SU-DHL-6 (cell line): ENCODE results near the gene LCTL.

Source experiments
- H2AFZ ChIP-seq: fragments of 200-600 bp; sonication (generic); 2 replicates; pipeline ENCODE4 v1.6.1; 2014; ENCODE audit warnings: low read depth, mild to moderate bottlenecking, moderate library complexity, mixed read lengths, antibody characterized with exemption, low read length; ENCODE audit not compliant: severe bottlenecking
- H3F3A ChIP-seq: fragments of 200-600 bp; shearing (Covaris generic); 2 replicates; pipeline ENCODE4 v1.6.0; 2016; ENCODE audit warnings: antibody characterized with exemption, mild to moderate bottlenecking; ENCODE audit not compliant: insufficient read depth
- H3K27ac ChIP-seq: fragments of 200-600 bp; sonication (generic); 2 replicates; pipeline ENCODE4 v1.5.1; 2016; ENCODE audit warnings: low read depth, mild to moderate bottlenecking, low read length, moderate library complexity, mixed read lengths
- H3K27me3 ChIP-seq: fragments of 200-600 bp; sonication (generic), shearing (Covaris generic); 2 replicates; pipeline ENCODE4 v1.6.0; 2014; ENCODE audit warnings: mild to moderate bottlenecking, low read length
- H3K36me3 ChIP-seq: fragments of 200-600 bp; sonication (generic); 2 replicates; pipeline ENCODE4 v1.6.1; 2014; ENCODE audit warnings: mild to moderate bottlenecking, low read length, mixed read lengths
- H3K4me2 ChIP-seq: fragments of 300-600, 200-600 bp; shearing (Covaris generic), sonication (generic); 2 replicates; pipeline ENCODE4 v1.6.0; 2014; ENCODE audit warnings: low read length, low read depth, mild to moderate bottlenecking; ENCODE audit not compliant: poor library complexity, severe bottlenecking
- H3K4me3 ChIP-seq: fragments of 200-600 bp; sonication (generic); 2 replicates; pipeline ENCODE4 v1.5.1; 2014; ENCODE audit warnings: antibody characterized with exemption, low read length, mild to moderate bottlenecking, mixed read lengths; ENCODE audit not compliant: insufficient read depth, poor library complexity, severe bottlenecking
- H3K79me2 ChIP-seq: fragments of 200-600 bp; sonication (generic); 2 replicates; pipeline ENCODE4 v1.6.1; 2014; ENCODE audit warnings: mild to moderate bottlenecking, low read length, moderate library complexity; ENCODE audit not compliant: insufficient read depth
- H3K9ac ChIP-seq: fragments of 200-600 bp; sonication (generic); 2 replicates; pipeline ENCODE4 v1.7.0; 2014; ENCODE audit warnings: mild to moderate bottlenecking, low read length
- H3K9me2 ChIP-seq: fragments of 200-600 bp; sonication (generic); replicated peaks from 2 replicates; pipeline ENCODE4 v1.6.1; 2014; ENCODE audit warnings: low read length; ENCODE audit not compliant: insufficient read depth
- H3K9me3 ChIP-seq: fragments of 200-600 bp; sonication (generic); 2 replicates; pipeline ENCODE4 v1.6.1; 2014; ENCODE audit warnings: low read length, mixed read lengths; ENCODE audit not compliant: insufficient read depth
- H4K20me1 ChIP-seq: fragments of 200-600 bp; sonication (generic); 2 replicates; pipeline ENCODE4 v1.6.1; 2014; ENCODE audit warnings: low read depth, mild to moderate bottlenecking, antibody characterized with exemption, low read length, moderate library complexity, mixed read lengths
- EZH2phosphoT487 ChIP-seq: fragments of 200-600 bp; sonication (generic), shearing (Covaris generic); conservative IDR thresholded peaks from 2 replicates; pipeline ENCODE4 v1.6.1; 2018; ENCODE audit warnings: mild to moderate bottlenecking, antibody characterized with exemption, low read length, moderate library complexity, mixed read lengths
- TF ChIP-seq, protein P1 (sequence below): fragments of 200-600 bp; sonication (generic); IDR thresholded peaks from one replicate; pipeline ENCODE4 v1.5.1; 2017; ENCODE audit warnings: antibody characterized with exemption, mild to moderate bottlenecking, low read length, moderate library complexity; ENCODE audit not compliant: insufficient read depth, poor library complexity, severe bottlenecking

Gene LCTL

DNA sequence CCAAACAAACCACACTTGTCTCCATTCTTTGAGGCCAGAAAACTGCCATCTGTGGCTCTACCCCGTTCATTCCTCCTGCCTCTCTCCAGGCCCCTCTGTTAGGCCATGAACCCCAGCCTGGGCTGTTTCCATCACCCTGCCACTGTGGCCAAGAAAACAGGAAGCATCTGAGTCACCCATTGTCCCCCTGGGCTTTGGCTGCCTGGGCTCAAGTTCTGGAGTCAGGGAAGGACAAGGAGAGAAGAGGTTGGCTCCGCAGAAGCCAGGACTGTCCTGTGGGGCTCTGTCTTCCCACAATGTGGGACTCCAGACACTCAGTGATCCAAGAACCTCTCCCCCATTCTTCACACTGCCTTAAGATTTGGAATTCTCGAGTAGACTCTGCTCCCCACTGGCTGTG, 14.8 kb upstream of the LCTL start:
- Histone ChIP-seq H3K27ac (no peak overlapping the region), H3K9ac (no peak overlapping the region), H3K4me3 (no peak overlapping the region), H3K9me2 (no peaks in the 10 kb centered on the region), H3K36me3 (no peaks in the 10 kb centered on the region), H3K27me3 (no peaks in the 10 kb centered on the region), H4K20me1 (no peaks in the 10 kb centered on the region), H3K9me3 (no peaks in the 10 kb centered on the region), H3K4me2 (no peak overlapping the region), H3K79me2 (no peaks in the 10 kb centered on the region), H3F3A (no peaks in the 10 kb centered on the region), H2AFZ (no peak overlapping the region)
- TF ChIP-seq EZH2phosphoT487: no peak
- TF ChIP-seq, protein P1, sequence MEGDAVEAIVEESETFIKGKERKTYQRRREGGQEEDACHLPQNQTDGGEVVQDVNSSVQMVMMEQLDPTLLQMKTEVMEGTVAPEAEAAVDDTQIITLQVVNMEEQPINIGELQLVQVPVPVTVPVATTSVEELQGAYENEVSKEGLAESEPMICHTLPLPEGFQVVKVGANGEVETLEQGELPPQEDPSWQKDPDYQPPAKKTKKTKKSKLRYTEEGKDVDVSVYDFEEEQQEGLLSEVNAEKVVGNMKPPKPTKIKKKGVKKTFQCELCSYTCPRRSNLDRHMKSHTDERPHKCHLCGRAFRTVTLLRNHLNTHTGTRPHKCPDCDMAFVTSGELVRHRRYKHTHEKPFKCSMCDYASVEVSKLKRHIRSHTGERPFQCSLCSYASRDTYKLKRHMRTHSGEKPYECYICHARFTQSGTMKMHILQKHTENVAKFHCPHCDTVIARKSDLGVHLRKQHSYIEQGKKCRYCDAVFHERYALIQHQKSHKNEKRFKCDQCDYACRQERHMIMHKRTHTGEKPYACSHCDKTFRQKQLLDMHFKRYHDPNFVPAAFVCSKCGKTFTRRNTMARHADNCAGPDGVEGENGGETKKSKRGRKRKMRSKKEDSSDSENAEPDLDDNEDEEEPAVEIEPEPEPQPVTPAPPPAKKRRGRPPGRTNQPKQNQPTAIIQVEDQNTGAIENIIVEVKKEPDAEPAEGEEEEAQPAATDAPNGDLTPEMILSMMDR: no peak

DNA sequence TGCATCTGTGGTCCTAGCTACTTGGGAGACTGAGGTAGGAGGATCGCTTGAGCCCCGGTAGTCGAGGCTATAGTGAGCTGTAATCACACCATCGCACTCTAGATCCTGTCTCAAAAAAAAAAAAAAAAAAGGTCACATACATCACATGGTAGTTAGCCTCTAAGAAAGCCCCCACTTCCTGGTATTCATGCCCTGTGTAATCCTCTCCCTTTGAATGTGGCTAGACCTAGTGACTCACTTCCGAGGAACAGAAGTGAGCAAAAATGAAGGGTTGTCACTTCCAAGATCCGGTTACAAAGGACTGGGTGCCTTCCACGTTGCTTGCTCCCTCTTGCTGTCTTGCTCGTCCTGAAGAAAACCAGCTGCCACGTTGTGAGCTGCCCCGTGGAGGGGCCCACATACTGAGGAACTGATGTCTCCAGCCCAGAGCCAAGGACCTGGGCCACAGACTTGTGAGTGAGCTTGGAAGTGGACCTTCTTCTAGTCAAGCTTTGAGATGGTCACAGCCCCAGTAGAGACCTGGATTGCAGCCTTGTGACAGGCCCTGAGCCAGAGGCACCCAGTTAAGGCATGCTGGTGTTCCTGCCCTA, 12.6 kb upstream of the LCTL start:
- Histone ChIP-seq H3K36me3 (no peaks in the 10 kb centered on the region), H4K20me1 (no peaks in the 10 kb centered on the region), H3K27me3 (no peaks in the 10 kb centered on the region), H2AFZ (no peak overlapping the region), H3K9ac (no peak overlapping the region), H3K4me2 (no peak overlapping the region), H3K27ac (no peak overlapping the region), H3K9me2 (no peaks in the 10 kb centered on the region), H3K9me3 (no peaks in the 10 kb centered on the region), H3K79me2 (no peaks in the 10 kb centered on the region), H3F3A (no peaks in the 10 kb centered on the region), H3K4me3 (no peak overlapping the region)
- TF ChIP-seq EZH2phosphoT487: no peak
- TF ChIP-seq, protein P1: no peak

DNA sequence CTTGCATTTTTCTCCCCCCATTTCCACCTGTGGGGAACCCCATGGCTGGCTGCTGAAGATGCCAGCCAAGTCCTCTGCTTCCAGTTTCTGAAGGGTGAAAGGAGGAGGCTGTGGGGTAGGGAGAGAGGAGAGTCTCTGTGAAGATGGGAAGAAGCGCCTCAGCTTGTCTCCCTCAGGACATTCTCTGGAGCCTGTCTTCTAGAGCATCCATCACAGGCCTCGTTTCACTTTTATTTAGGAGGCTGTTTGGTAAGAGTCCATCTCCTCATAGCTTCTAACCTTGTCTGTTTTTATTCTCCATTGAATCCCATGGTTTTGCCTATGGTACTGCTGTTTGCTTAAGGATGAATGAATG, 8.8 kb upstream of the LCTL start:
- no peaks in the 10 kb centered on the region for H3K9me3 ChIP-seq
- no peak overlapping the region for H3K4me3 ChIP-seq
- no peak for TF ChIP-seq EZH2phosphoT487
- TF ChIP-seq, protein P1: no peak
- no peak overlapping the region for H3K27ac ChIP-seq
- H3K9ac ChIP-seq: no peak overlapping the region
- H3K36me3 ChIP-seq: no peaks in the 10 kb centered on the region
- no peak overlapping the region for H2AFZ ChIP-seq
- H3F3A ChIP-seq: no peaks in the 10 kb centered on the region
- no peak overlapping the region for H3K4me2 ChIP-seq
- no peaks in the 10 kb centered on the region for H4K20me1 ChIP-seq
- no peaks in the 10 kb centered on the region for H3K79me2 ChIP-seq
- no peaks in the 10 kb centered on the region for H3K9me2 ChIP-seq
- no peaks in the 10 kb centered on the region for H3K27me3 ChIP-seq
